Stimulated activated CD4-positive, alpha-beta T cell treated with anti-CD3 and anti-CD28 coated beads, TNF-alpha, amount 100 ng/mL, for 24 hours (primary cell): ENCODE results near the gene GPR146.
"Not testable (repeated sequence)": the region's sequence is repeated elsewhere in the genome, so short reads cannot be mapped to it uniquely, and the experiment has no call there.

ENCODE experiments used
- DNase-seq, 3 experiments: peaks; one replicate each; pipeline ENCODE4 v3.0.0-alpha.2; 2020; ENCODE audit warnings: low read depth in 3 of 3

Gene GPR146

GRCh38 chr7:1025743-1026581 lies 18.4 kb upstream of the GPR146 start:
- no peak for DNase-seq

GRCh38 chr7:1026721-1027161 lies 17.6 kb upstream of the GPR146 start:
- no peak for DNase-seq

- DNase-seq: no peak
Observed at GRCh38 chr7:1027242-1028043, 16.9 kb upstream of the GPR146 start.

GRCh38 chr7:1028044-1028770 lies 16.1 kb upstream of the GPR146 start:
- peak; percentile 68 to 86 (median 72) for DNase-seq

- peak; percentile 34 to 70 (median 35) for DNase-seq
Observed at GRCh38 chr7:1028775-1029636, 15.3 kb upstream of the GPR146 start.

- DNase-seq: no peak
Observed at GRCh38 chr7:1029637-1030443, 14.5 kb upstream of the GPR146 start.

- DNase-seq: no peak
Observed at GRCh38 chr7:1030444-1031070, 13.8 kb upstream of the GPR146 start.

- no peak for DNase-seq
Observed at GRCh38 chr7:1031716-1032455, 12.5 kb upstream of the GPR146 start.

- no peak for DNase-seq
Observed at GRCh38 chr7:1032536-1033181, 11.7 kb upstream of the GPR146 start.

- no peak for DNase-seq
Observed at GRCh38 chr7:1033546-1034145, 10.7 kb upstream of the GPR146 start.

- not testable (repeated sequence) for DNase-seq
Observed at GRCh38 chr7:1034769-1035168, 9.6 kb upstream of the GPR146 start.

- not testable (repeated sequence) for DNase-seq
Observed at GRCh38 chr7:1036164-1036928, 8.0 kb upstream of the GPR146 start.

- DNase-seq: not testable (repeated sequence)
Observed at GRCh38 chr7:1040233-1040632, 4.1 kb upstream of the GPR146 start.

GRCh38 chr7:1040790-1041189 lies 3.6 kb upstream of the GPR146 start:
- no peak for DNase-seq

GRCh38 chr7:1041551-1042491 lies 2.5 kb upstream of the GPR146 start:
- no peak for DNase-seq

- no peak for DNase-seq
Observed at GRCh38 chr7:1042492-1042833, 1.9 kb upstream of the GPR146 start.
